CD4-positive, alpha-beta T cell treated with Interleukin-4 for 4 hours (primary cell): ENCODE measurements around the gene CLEC18B.
"Not testable (repeated sequence)": the region's sequence is repeated elsewhere in the genome, so short reads cannot be mapped to it uniquely, and the experiment has no call there.

Experiments used
- DNase-seq: peaks from one replicate; pipeline ENCODE4 v3.0.0-alpha.2; 2020

Gene CLEC18B

GRCh38 chr16:74443624-74444346, 22.5 kb upstream of the CLEC18B start:
- not testable (repeated sequence) for DNase-seq

- no peak for DNase-seq
Measured at GRCh38 chr16:74439685-74440084, 18.4 kb upstream of the CLEC18B start.

GRCh38 chr16:74438492-74438979, 17.3 kb upstream of the CLEC18B start:
- peak; percentile 24 for DNase-seq

GRCh38 chr16:74431516-74431915, 10.2 kb upstream of the CLEC18B start:
- no peak for DNase-seq

- DNase-seq: peak; percentile 58
Measured at GRCh38 chr16:74430036-74430712, 8.9 kb upstream of the CLEC18B start.

GRCh38 chr16:74428493-74428892, 7.2 kb upstream of the CLEC18B start:
- not testable (repeated sequence) for DNase-seq

GRCh38 chr16:74425751-74426150, 4.5 kb upstream of the CLEC18B start:
- not testable (repeated sequence) for DNase-seq

GRCh38 chr16:74423721-74424120, 2.4 kb upstream of the CLEC18B start:
- DNase-seq: not testable (repeated sequence)

GRCh38 chr16:74422086-74422485, 808 bp upstream of the CLEC18B start:
- DNase-seq: not testable (repeated sequence)

GRCh38 chr16:74421482-74421785, 156 bp upstream of the CLEC18B start:
- DNase-seq: not testable (repeated sequence)

GRCh38 chr16:74419811-74420210, 1.5 kb downstream of the CLEC18B start:
- DNase-seq: not testable (repeated sequence)

- not testable (repeated sequence) for DNase-seq
Measured at GRCh38 chr16:74417897-74418296, 3.4 kb downstream of the CLEC18B start.

GRCh38 chr16:74413920-74414319, 7.4 kb downstream of the CLEC18B start:
- DNase-seq: not testable (repeated sequence)

GRCh38 chr16:74413485-74413884, 7.8 kb downstream of the CLEC18B start:
- not testable (repeated sequence) for DNase-seq

- not testable (repeated sequence) for DNase-seq
Measured at GRCh38 chr16:74412775-74413390, 8.4 kb downstream of the CLEC18B start.

- DNase-seq: not testable (repeated sequence)
Measured at GRCh38 chr16:74412138-74412774, 9.0 kb downstream of the CLEC18B start.

- not testable (repeated sequence) for DNase-seq
Measured at GRCh38 chr16:74410981-74411380, 10.3 kb downstream of the CLEC18B start.

- not testable (repeated sequence) for DNase-seq
Measured at GRCh38 chr16:74410057-74410957, 11.0 kb downstream of the CLEC18B start.

- not testable (repeated sequence) for DNase-seq
Measured at GRCh38 chr16:74409185-74409981, 11.9 kb downstream of the CLEC18B start.

GRCh38 chr16:74407362-74407705, 13.9 kb downstream of the CLEC18B start:
- DNase-seq: not testable (repeated sequence)

- DNase-seq: not testable (repeated sequence)
Measured at GRCh38 chr16:74406600-74407361, 14.5 kb downstream of the CLEC18B start.
